Right ventricle myocardium superior (tissue), 1 donor: Measurements from ENCODE around the gene KIF18A. TPM values are rescaled to one million over a fixed set of nuclear protein-coding genes. Genes with fewer than 3 reads are reported as not detected.
"Not testable (repeated sequence)": the region's sequence is repeated elsewhere in the genome, so short reads cannot be mapped to it uniquely, and the experiment has no call there.

Source experiments
- ATAC-seq: fragments of 200-7000 bp; cut with Tn5 transposase; one replicate; pipeline ENCODE4 v1.9.1; 2020; ENCODE audit warnings: mild to moderate bottlenecking; ENCODE audit not compliant: poor library complexity
- DNase-seq: peaks from one replicate; pipeline ENCODE4 v3.0.0-alpha.2; 2020
- intact Hi-C: fragments of 100-400 bp; cut with DNase I; formaldehyde crosslinking; loops from one replicate; pipeline ENCODE4 v1.11.2; 2022
- total RNA-seq: library from RNA; stranded (reverse); fragmentation: NEBNext Ultra II Directional; extraction: Animal tissue kit (Norgen Biotek cat#: 25700); gene quantifications from one replicate; pipeline ENCODE4 v1.2.1, GENCODE V29; 2021
- donor health status: DM: no; HTN: yes; CAD: no; lungs with severe emphysema.

KIF18A gene
- total RNA-seq, 1 donor from 2014 or later: 0.16 TPM

GRCh38 chr11:28108958-28109357 lies 1.0 kb upstream of the KIF18A start:
- DNase-seq (no peak), ATAC-seq (no peak)
- intact Hi-C loops: no loop called here

GRCh38 chr11:28107191-28107749 lies 686 bp downstream of the KIF18A start:
- ATAC-seq: no peak
- intact Hi-C loops: no loop called here
- DNase-seq: no peak

- no peak for ATAC-seq
- DNase-seq: no peak
- intact Hi-C loops: no loop called here
These were observed 1.5 kb downstream of the KIF18A start for GRCh38 chr11:28106353-28107043.

GRCh38 chr11:28105869-28106268 lies 2.1 kb downstream of the KIF18A start:
- DNase-seq (no peak), ATAC-seq (no peak)
- intact Hi-C loops: no loop called here

- no peak for DNase-seq
- ATAC-seq: no peak
- intact Hi-C loops: no loop called here
These were observed 3.0 kb downstream of the KIF18A start for GRCh38 chr11:28104984-28105383.

- DNase-seq (no peak), ATAC-seq (no peak)
- intact Hi-C loops: no loop called here
These were observed 3.5 kb downstream of the KIF18A start for GRCh38 chr11:28104425-28104824.

- DNase-seq, intact Hi-C loops, ATAC-seq: not testable (repeated sequence)
These were observed 5.7 kb downstream of the KIF18A start for GRCh38 chr11:28102300-28102699.

- DNase-seq (no peak), ATAC-seq (no peak)
- intact Hi-C loops: no loop called here
These were observed 7.3 kb downstream of the KIF18A start for GRCh38 chr11:28100665-28101064.

GRCh38 chr11:28099715-28100114 lies 8.2 kb downstream of the KIF18A start:
- intact Hi-C loops: no loop called here
- DNase-seq (no peak), ATAC-seq (no peak)

GRCh38 chr11:28098257-28098656 lies 9.7 kb downstream of the KIF18A start:
- intact Hi-C loops: no loop called here
- DNase-seq: no peak
- no peak for ATAC-seq

- ATAC-seq (no peak), DNase-seq (no peak)
- intact Hi-C loops: no loop called here
These were observed 15.2 kb downstream of the KIF18A start for GRCh38 chr11:28092786-28093185.

GRCh38 chr11:28090052-28090749 lies 17.8 kb downstream of the KIF18A start:
- DNase-seq: no peak
- intact Hi-C loops: no loop called here
- no peak for ATAC-seq

- intact Hi-C loops: no loop called here
- DNase-seq (no peak), ATAC-seq (no peak)
These were observed 18.6 kb downstream of the KIF18A start for GRCh38 chr11:28089378-28089777.

GRCh38 chr11:28087693-28088092 lies 20.3 kb downstream of the KIF18A start:
- DNase-seq, ATAC-seq, intact Hi-C loops: not testable (repeated sequence)

GRCh38 chr11:28087192-28087591 lies 20.8 kb downstream of the KIF18A start:
- DNase-seq, ATAC-seq, intact Hi-C loops: not testable (repeated sequence)

GRCh38 chr11:28086569-28086968 lies 21.4 kb downstream of the KIF18A start:
- DNase-seq (no peak), ATAC-seq (no peak)
- intact Hi-C loops: no loop called here

GRCh38 chr11:28083118-28083517 lies 24.8 kb downstream of the KIF18A start:
- DNase-seq: no peak
- intact Hi-C loops: no loop called here
- no peak for ATAC-seq

GRCh38 chr11:28077521-28077920 lies 30.4 kb downstream of the KIF18A start:
- DNase-seq: no peak
- no peak for ATAC-seq
- intact Hi-C loops: no loop called here

GRCh38 chr11:28072321-28072720 lies 35.6 kb downstream of the KIF18A start:
- DNase-seq (no peak), ATAC-seq (no peak)
- intact Hi-C loops: no loop called here

- intact Hi-C loops: no loop called here
- ATAC-seq (no peak), DNase-seq (no peak)
These were observed 36.7 kb downstream of the KIF18A start for GRCh38 chr11:28071305-28071704.
